Measurements from ENCODE around the gene PARVG.

GRCh38 chr22:44170470-44170869 lies 10.3 kb upstream of the PARVG start:
- TF ChIP-seq CTCF (conservative IDR thresholded peaks at IDR 0.05; ENCODE audit: low read depth, low read length) (no peak), EZH2 (IDR thresholded peaks at IDR 0.05; ENCODE audit: low read length, unreplicated experiment) (no peak), EZH2phosphoT487 (IDR thresholded peaks at IDR 0.05; ENCODE audit: borderline replicate concordance, low read length) (no peak)
